Measurements from ENCODE around the gene BEST2.
"Not testable (repeated sequence)": the region's sequence is repeated elsewhere in the genome, so short reads cannot be mapped to it uniquely, and the experiment has no call there.

Gene BEST2

GRCh38 chr19:12788682-12789097 lies 37.1 kb downstream of the BEST2 start:
- DNase-seq: peak; percentile 95

DNA sequence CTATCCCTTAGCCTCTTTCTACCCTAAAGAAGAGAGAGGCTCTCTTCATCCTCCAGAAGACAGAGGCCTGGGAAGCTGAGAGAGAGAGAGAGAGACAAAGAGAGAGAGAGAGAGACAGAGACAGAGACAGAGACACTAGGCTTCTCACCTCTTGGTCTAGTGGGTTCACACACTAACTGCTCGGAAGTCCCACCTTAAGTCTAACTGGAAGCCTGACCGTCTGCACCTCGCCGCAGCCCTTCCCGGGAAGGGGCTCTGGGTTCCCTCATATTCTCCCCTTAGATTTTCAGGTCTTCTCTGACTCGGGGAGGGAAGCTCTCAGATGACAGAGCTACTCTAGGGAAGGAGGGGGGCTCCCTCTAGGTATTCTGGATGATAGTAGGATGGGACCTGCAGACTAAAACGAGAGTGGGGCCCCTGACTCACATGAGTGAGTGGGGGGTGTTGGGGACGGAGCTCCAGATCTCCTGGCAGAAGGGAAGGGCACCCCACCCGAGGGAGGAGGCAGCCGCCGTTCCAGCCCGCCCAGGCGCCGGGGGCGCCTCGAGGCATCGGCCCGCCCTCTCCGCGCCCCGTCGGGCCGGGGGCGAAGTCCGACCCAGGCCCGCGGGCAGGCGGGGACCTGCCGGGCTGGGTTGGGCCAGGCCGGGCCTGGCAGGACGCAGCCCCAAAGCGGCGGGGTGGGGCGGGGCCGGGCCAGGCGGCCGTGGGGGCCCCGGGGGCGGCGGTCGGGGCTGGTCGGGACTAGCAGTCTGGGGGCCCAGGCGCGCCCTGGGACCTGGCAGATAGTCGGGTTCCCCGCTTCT lies 37.7 kb downstream of the BEST2 start:
- DNase-seq: peak; percentile 76

GRCh38 chr19:12789904-12790619 lies 38.5 kb downstream of the BEST2 start:
- peak; percentile 98 for DNase-seq

- no peak for DNase-seq
Measured at GRCh38 chr19:12790628-12791344, 39.2 kb downstream of the BEST2 start.

GRCh38 chr19:12791345-12792050 lies 39.9 kb downstream of the BEST2 start, which contains the start of gene JUNB:
JUNB (plus strand) TSS chr19:12791486; CDS start chr19:12791772, 286 bp downstream.
- peak; percentile 99 for DNase-seq

- peak; percentile 90 for DNase-seq
Measured at GRCh38 chr19:12792051-12792852, 40.7 kb downstream of the BEST2 start.

- DNase-seq: no peak
Measured at GRCh38 chr19:12792853-12793289, 41.3 kb downstream of the BEST2 start.

DNA sequence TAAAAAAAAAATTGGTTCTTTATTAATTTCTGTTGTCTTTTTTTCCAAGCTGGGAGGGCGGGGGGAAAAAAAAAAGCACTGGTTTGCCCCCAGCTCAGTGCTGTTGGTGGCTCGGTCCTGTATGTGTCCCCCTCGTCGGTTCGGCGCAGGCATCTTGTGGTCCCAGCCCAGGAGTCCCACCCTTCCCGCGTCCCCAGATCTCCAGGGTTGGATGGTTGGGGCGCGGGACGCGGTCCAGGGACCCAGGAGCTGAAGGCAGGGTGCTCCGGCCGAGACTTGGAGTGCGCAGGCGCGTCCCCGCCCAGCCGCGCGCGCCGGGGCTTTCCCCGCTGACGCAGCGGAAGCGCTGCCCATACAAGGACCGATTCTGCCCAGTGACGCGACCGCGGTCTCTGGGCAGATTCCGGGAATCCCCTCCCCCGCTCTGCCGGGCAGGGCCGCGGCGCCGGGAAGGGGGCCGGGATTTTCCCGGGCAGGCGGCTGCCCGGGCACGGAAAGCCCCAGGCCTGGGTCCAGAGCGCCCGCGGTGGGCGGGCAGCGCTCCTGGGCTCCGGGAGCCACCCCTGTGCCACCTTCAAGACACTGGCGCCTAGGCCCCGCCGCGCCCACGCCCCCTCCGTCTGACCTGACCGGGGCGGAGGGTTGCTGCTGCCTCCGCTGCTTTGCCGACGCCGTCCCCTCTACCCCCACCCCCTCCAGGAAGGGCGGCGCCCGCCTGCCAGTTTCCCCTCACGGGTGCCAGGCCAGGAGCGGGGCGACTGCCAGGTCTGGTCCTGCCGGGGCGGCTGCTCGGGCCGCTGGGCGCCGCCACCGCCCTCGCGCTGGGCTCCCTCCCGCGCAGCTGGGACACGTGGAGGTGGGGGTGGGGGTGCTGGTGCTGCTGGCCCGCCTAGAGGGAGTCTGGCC lies 42.0 kb downstream of the BEST2 start:
- peak; percentile 97 for DNase-seq

- no peak for DNase-seq
Measured at GRCh38 chr19:12794196-12794941, 42.8 kb downstream of the BEST2 start.

GRCh38 chr19:12794971-12795381 lies 43.4 kb downstream of the BEST2 start:
- DNase-seq: no peak

- peak; percentile 96 for DNase-seq
Measured at GRCh38 chr19:12796146-12797071, 44.8 kb downstream of the BEST2 start.

DNA sequence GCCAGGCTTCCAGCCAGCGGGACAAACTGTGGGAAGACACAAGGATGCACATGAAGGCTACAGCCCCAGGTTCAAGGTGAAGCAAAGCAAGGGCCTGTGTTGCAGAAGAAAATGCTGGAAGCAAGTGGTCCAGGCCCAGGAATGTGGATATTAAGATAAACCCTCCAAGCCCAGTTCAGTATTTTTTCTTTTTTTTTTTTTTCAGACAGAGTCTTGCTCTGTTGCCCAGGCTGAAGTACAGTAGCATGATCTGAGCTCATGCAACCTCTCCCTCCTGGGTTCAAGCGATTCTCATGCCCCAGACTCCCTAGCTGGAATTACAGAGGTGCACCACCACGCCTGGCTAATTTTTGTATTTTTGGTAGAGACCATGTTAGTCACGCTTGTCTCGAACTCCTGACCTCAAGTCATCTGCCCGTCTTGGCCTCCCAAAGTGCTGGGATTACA lies 45.6 kb downstream of the BEST2 start:
- no peak for DNase-seq

GRCh38 chr19:12797607-12798006 lies 46.0 kb downstream of the BEST2 start:
- DNase-seq: not testable (repeated sequence)

DNA sequence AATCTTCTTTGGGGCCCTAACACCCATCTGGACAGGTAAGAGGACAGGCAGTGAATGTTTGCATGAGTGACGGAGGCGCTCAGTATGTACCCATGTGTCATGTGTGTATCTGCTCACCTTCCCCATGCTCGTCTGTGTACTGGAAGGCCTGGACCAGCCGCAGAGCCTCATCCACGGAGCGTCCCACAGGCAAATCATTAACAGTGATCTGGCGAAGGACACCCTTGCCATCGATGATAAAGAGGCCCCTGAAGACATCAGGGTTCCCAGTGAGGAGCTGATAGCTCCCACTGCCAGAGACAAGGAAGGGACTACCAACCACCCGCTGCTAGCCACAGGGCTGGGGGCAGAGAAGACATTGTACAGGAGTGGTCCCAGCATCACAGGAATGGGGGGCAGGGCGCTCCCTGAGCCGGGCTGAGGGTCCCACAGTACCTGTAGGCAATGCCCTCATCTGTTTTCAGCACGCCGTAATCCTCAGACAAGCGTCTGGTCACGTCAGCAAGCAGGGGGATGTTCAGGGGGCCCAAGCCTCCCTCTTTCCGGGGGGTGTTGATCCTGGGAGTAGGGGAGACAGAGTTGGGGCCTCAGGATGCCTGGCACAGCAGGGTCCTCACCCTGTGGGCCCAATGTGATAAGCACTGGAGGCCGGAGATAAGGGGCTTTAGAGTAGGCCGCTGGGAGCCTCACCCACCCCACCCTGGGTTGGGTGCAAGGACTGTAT lies 48.3 kb downstream of the BEST2 start:
- no peak for DNase-seq

DNA sequence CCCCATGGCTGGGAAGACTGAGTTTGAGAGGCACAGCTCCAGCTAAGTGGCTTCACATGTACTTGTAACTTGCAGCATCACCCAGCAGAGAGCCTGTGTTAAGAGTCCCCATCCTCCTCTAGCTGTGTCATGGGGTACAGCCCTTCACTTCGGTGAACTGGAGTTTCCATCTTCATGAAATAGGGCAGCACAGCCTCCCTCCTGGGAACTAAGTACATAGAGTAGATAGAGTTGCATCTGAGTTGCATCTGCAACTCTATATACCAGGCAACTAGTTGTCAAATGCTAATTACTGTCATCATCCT lies 48.8 kb downstream of the BEST2 start:
- no peak for DNase-seq

DNA sequence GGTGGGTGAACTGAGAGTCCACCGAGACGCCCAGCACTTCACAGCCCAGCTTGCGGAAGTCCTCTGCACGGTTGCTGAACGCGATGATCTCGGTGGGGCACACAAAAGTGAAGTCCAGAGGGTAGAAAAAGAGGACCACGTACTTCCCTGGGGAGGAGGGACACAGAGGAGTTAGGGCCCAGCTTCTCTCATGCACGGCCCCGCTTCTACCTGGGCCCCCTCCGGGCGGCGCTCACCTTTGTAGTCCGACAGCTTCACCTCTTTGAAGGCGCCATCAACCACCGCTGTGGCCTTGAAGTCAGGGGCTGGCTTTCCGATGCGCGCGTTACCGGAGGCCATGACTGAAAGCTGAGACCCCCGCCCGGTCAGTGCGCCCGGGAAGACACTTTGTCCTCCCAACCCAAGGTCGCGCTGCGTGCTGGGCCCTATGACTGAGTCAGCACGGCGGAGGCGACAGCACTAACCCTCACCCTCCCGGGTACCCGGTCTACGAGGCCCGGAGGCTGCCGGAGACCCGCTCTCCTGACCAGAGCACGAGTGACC lies 49.4 kb downstream of the BEST2 start:
- peak; percentile 57 for DNase-seq

DNA sequence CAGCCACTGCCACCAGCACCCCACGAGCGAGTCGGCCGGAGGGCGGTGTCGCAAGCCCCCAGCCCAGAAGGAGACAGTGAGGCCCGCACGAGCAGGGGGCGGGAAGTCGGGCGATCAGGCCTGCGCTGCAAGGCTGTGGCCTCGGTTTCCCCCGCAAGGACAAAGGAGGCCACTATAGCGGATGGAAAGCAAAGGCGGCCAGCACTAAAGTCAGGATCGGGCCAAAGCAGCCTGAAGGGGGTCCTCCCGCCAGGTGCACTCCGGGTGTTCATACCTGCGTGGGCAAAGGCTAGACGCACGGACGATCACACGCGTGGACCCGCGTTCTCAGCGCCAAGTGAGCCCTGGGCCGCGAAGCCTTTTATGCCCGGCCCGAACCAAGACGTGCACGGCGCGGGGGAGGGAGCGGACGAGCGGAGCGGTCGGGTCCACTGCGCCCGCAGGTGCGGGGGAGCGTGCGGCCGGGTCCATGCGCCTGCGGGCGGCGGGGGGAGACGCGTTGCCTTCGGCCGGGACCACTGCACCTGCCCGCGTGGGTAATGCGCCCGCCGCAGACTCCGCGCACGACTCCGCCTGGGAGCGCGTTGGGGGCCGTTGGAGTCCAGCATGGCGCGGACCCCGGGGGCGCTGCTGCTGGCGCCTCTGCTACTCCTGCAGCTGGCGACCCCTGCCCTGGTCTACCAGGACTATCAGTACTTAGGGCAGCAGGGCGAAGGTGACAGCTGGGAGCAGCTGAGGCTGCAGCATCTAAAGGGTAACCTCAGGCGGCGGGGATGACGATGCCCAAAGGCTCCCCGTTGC lies 50.1 kb downstream of the BEST2 start, which contains the start of the genes PRDX2 and THSD8:
Gene PRDX2 (minus strand): TSS at position 335 of the 801 bp plus-strand sequence. CDS start 539 bp downstream, outside the sequence.
Gene THSD8 (plus strand): TSS at position 604 of the 801 bp plus-strand sequence. CDS start 3 bp downstream, at position 607.
- peak; percentile 94 for DNase-seq

Measured in NCI-H82 (cell line).